CD4-positive, alpha-beta memory T cell (primary cell): Measurements from ENCODE around the gene RPS6KA3. TPM values are rescaled to one million over a fixed set of nuclear protein-coding genes. Genes with fewer than 3 reads are reported as not detected.

Source experiments
- CTCF ChIA-PET: fragments of 350-600 bp; sonication (Branson Sonifier 250); formaldehyde crosslinking; loops from one replicate; lab custom pipeline; 2021; ENCODE audit warnings: inconsistent platforms; ENCODE audit not compliant: partially characterized antibody; lab: Charles Lee
- POLR2A ChIA-PET: fragments of 350-600 bp; sonication (Branson Sonifier 250); formaldehyde crosslinking; loops from one replicate; lab custom pipeline; 2021; ENCODE audit not compliant: partially characterized antibody; lab: Charles Lee
- DNase-seq, 5 donors: peaks; one replicate each; pipeline versions ENCODE4 v3.0.0 to v3.0.0-alpha.2; 2020 to 2022; ENCODE audit warnings: mixed read lengths in 1 of 5
- H3K27ac ChIP-seq: one replicate; pipeline ENCODE4 v1.7.0; 2013; ENCODE audit warnings: low read depth, low read length
- H3K27me3 ChIP-seq: 2 replicates; pipeline ENCODE4 v1.7.0; 2013; ENCODE audit warnings: mild to moderate bottlenecking, low read length, moderate library complexity; ENCODE audit not compliant: insufficient read depth
- H3K36me3 ChIP-seq: 2 replicates; pipeline ENCODE4 v1.7.0; 2013; ENCODE audit warnings: mild to moderate bottlenecking, low read length, moderate library complexity; ENCODE audit not compliant: insufficient read depth
- H3K4me1 ChIP-seq: 2 replicates; pipeline ENCODE4 v1.7.0; 2013; ENCODE audit warnings: mild to moderate bottlenecking, low read length, moderate library complexity; ENCODE audit not compliant: insufficient read depth
- H3K4me3 ChIP-seq, 2 donors: one replicate each; pipeline ENCODE4 v1.7.0; 2013; ENCODE audit warnings: low read length in 2 of 2, mild to moderate bottlenecking in 1 of 2
- H3K9me3 ChIP-seq, 2 donors: one replicate each; pipeline ENCODE4 v1.7.0; 2013; ENCODE audit warnings: low read length in 2 of 2, control low read depth in 1 of 2; ENCODE audit not compliant: control insufficient read depth in 1 of 2
- H3K27ac Mint-ChIP-seq, 7 donors: one replicate each; pipeline ENCODE4 v1.8.0; 2020 to 2021; ENCODE audit warnings: mixed read lengths in 7 of 7, mild to moderate bottlenecking in 6 of 7, inconsistent platforms in 3 of 7, moderate library complexity in 3 of 7
- H3K27me3 Mint-ChIP-seq, 2 donors: one replicate each; pipeline ENCODE4 v1.8.0; 2020 to 2021; ENCODE audit warnings: mixed read lengths in 2 of 2
- H3K36me3 Mint-ChIP-seq, 2 donors: one replicate each; pipeline ENCODE4 v1.8.0; 2020 to 2021; ENCODE audit warnings: mixed read lengths in 2 of 2, inconsistent platforms in 1 of 2, mild to moderate bottlenecking in 1 of 2
- H3K4me1 Mint-ChIP-seq, 4 donors: one replicate each; pipeline ENCODE4 v1.8.0; 2020 to 2021; ENCODE audit warnings: mixed read lengths in 4 of 4, mild to moderate bottlenecking in 1 of 4
- H3K4me3 Mint-ChIP-seq, 8 donors: one replicate each; pipeline ENCODE4 v1.8.0; 2020 to 2021; ENCODE audit warnings: mixed read lengths in 8 of 8, mild to moderate bottlenecking in 7 of 8, moderate library complexity in 6 of 8, inconsistent platforms in 3 of 8
- H3K9me3 Mint-ChIP-seq, 8 donors: one replicate each; pipeline ENCODE4 v1.8.0; 2020 to 2021; ENCODE audit warnings: mixed read lengths in 8 of 8, mild to moderate bottlenecking in 5 of 8, inconsistent platforms in 3 of 8, moderate library complexity in 1 of 8
- intact Hi-C: fragments of 100-400 bp; cut with micrococcal nuclease; formaldehyde crosslinking; loops from one replicate; pipeline ENCODE4 v1.15.1; 2023
- polyA plus RNA-seq, 2 donors: library from polyadenylated mRNA; unstranded; fragments of 300-500 nt; fragmentation: Illumina TruSeq; gene quantifications; one replicate each; pipeline ENCODE4 v1.2.3, GENCODE V29; 2021
- total RNA-seq, 2 experiments: library from RNA; stranded (reverse); gene quantifications; one replicate each; pipeline ENCODE4 v1.2.3, GENCODE V29; 2021

Gene RPS6KA3
- total and polyA plus RNA-seq, 4 experiments from 2014 or later = 39.7 to 139 (median 99.2) TPM

GRCh38 chrX:20141281-20142220 is 125.2 kb downstream of the RPS6KA3 start, which contains the start of gene EIF1AX:
Gene EIF1AX (minus strand): TSS chrX:20141838. CDS start chrX:20141640, 198 bp downstream.
- no peaks in the 10 kb centered on the region for H3K9me3 Mint-ChIP-seq
- Histone ChIP-seq H3K36me3 (no peaks in the 10 kb centered on the region), H3K27ac (peak within 1 kb of the TSS; percentile 84), H3K4me3 (peak within 1 kb of the TSS; percentile 80 to 81), H3K4me1 (peaks cover 22% of the 10 kb centered on the region), H3K9me3 (no peaks in the 10 kb centered on the region), H3K27me3 (no peaks in the 10 kb centered on the region)
- no peaks in the 10 kb centered on the region for H3K27me3 Mint-ChIP-seq
- POLR2A ChIA-PET = interaction anchor here (1.1 to 1.4 kb wide), 4 partner anchors 13 to 302 kb away, joined by 3 read pairs; no protein-coding TSS in a partner anchor
- peaks cover 6 to 23% of the 10 kb centered on the region in 2 donors for H3K36me3 Mint-ChIP-seq
- H3K27ac Mint-ChIP-seq = peak within 1 kb of the TSS; percentile 84 to 96 (median 94)
- H3K4me3 Mint-ChIP-seq = peak within 1 kb of the TSS; percentile 85 to 95 (median 92)
- CTCF ChIA-PET = no interaction called here
- intact Hi-C loops = loop anchor here (5.0 kb wide), 1 partner anchor 126 kb away; the partner anchor contains the start of gene RPS6KA3
- H3K4me1 Mint-ChIP-seq = peaks cover 12 to 33% (median 28%) of the 10 kb centered on the region in 4 donors
- DNase-seq = peak; percentile 98 to 100 (median 99)

- H3K4me3 ChIP-seq = peak overlapping the region in 1 of 2 donors; percentile 80
- peaks cover 14 to 34% of the 10 kb centered on the region in 2 donors for H3K36me3 Mint-ChIP-seq
- peak overlapping the region; percentile 85 to 95 (median 92) for H3K4me3 Mint-ChIP-seq
- CTCF ChIA-PET = no interaction called here
- no peaks in the 10 kb centered on the region for H3K27me3 Mint-ChIP-seq
- POLR2A ChIA-PET = interaction anchor here (1.4 kb wide), 2 partner anchors 124 to 301 kb away, joined by 3 read pairs; no protein-coding TSS in a partner anchor
- DNase-seq = no peak
- H3K27me3 ChIP-seq = no peaks in the 10 kb centered on the region
- H3K4me1 ChIP-seq = peaks cover 23% of the 10 kb centered on the region
- no peaks in the 10 kb centered on the region for H3K9me3 ChIP-seq
- no peaks in the 10 kb centered on the region for H3K9me3 Mint-ChIP-seq
- peak overlapping the region; percentile 84 for H3K27ac ChIP-seq
- H3K4me1 Mint-ChIP-seq = peaks cover 21 to 45% (median 39%) of the 10 kb centered on the region in 4 donors
- intact Hi-C loops = loop anchor here (5.0 kb wide), 1 partner anchor 127 kb away; the partner anchor contains the start of gene RPS6KA3
- no peaks in the 10 kb centered on the region for H3K36me3 ChIP-seq
- peak overlapping the region; percentile 15 to 96 (median 93) for H3K27ac Mint-ChIP-seq
Observed at GRCh38 chrX:20140420-20140819, 126.3 kb downstream of the RPS6KA3 start.

GRCh38 chrX:20139966-20140365 is 126.7 kb downstream of the RPS6KA3 start:
- H3K4me3 Mint-ChIP-seq = peak overlapping the region; percentile 85 to 95 (median 92)
- CTCF ChIA-PET = no interaction called here
- peaks cover 21 to 49% (median 40%) of the 10 kb centered on the region in 4 donors for H3K4me1 Mint-ChIP-seq
- Histone ChIP-seq H3K4me1 (peaks cover 23% of the 10 kb centered on the region), H3K36me3 (peaks cover 3% of the 10 kb centered on the region), H3K4me3 (peak overlapping the region in 1 of 2 donors; percentile 80), H3K27ac (peak overlapping the region; percentile 84), H3K27me3 (no peaks in the 10 kb centered on the region), H3K9me3 (no peaks in the 10 kb centered on the region)
- peaks cover 14 to 34% of the 10 kb centered on the region in 2 donors for H3K36me3 Mint-ChIP-seq
- no peak for DNase-seq
- intact Hi-C loops = loop anchor here (5.0 to 10.0 kb wide), 2 partner anchors 127 to 1715 kb away; partner anchors contain the start of genes CDKL5 and RPS6KA3
- POLR2A ChIA-PET = no interaction called here
- no peaks in the 10 kb centered on the region for H3K9me3 Mint-ChIP-seq
- no peaks in the 10 kb centered on the region for H3K27me3 Mint-ChIP-seq
- peak overlapping the region in 5 of 7 donors; percentile 84 to 96 (median 93) for H3K27ac Mint-ChIP-seq

GRCh38 chrX:20135944-20136343 is 130.8 kb downstream of the RPS6KA3 start:
- H3K36me3 ChIP-seq = peaks cover 11% of the 10 kb centered on the region
- peaks cover 33 to 44% of the 10 kb centered on the region in 2 donors for H3K36me3 Mint-ChIP-seq

GRCh38 chrX:20132666-20133065 is 134.0 kb downstream of the RPS6KA3 start:
- Histone ChIP-seq H3K4me1 (peaks cover 3% of the 10 kb centered on the region), H3K4me3 (no peak overlapping the region), H3K9me3 (no peaks in the 10 kb centered on the region), H3K36me3 (peaks cover 14% of the 10 kb centered on the region), H3K27me3 (no peaks in the 10 kb centered on the region), H3K27ac (no peak overlapping the region)
- no peak overlapping the region for H3K4me3 Mint-ChIP-seq
- intact Hi-C loops = loop anchor here (10.0 kb wide), 1 partner anchor 1708 kb away; the partner anchor contains the start of gene CDKL5
- H3K9me3 Mint-ChIP-seq = no peaks in the 10 kb centered on the region
- no peaks in the 10 kb centered on the region for H3K27me3 Mint-ChIP-seq
- peaks cover 9 to 31% (median 22%) of the 10 kb centered on the region in 4 donors for H3K4me1 Mint-ChIP-seq
- peaks cover 42 to 44% of the 10 kb centered on the region in 2 donors for H3K36me3 Mint-ChIP-seq
- ChIA-PET CTCF (no interaction called here), POLR2A (no interaction called here)
- DNase-seq = no peak
- peak overlapping the region in 4 of 7 donors; percentile 10 to 42 (median 20) for H3K27ac Mint-ChIP-seq

More at GRCh38 chrX:20135944-20136343, 130.8 kb downstream of the RPS6KA3 start:
- Mint-ChIP-seq H3K9me3 (no peaks in the 10 kb centered on the region), H3K4me3 (no peak overlapping the region), H3K27me3 (no peaks in the 10 kb centered on the region), H3K4me1 (peaks cover 21 to 54% (median 39%) of the 10 kb centered on the region in 4 donors), H3K27ac (peak overlapping the region in 6 of 7 donors; percentile 11 to 76 (median 59))
- Histone ChIP-seq H3K4me1 (peaks cover 23% of the 10 kb centered on the region), H3K4me3 (no peak overlapping the region), H3K9me3 (no peaks in the 10 kb centered on the region), H3K27ac (no peak overlapping the region), H3K27me3 (no peaks in the 10 kb centered on the region)
- intact Hi-C loops = loop anchor here (10.0 kb wide), 1 partner anchor 1711 kb away; the partner anchor contains the start of gene CDKL5
- DNase-seq = no peak
- ChIA-PET CTCF (no interaction called here), POLR2A (no interaction called here)

GRCh38 chrX:20130357-20130756 is 136.4 kb downstream of the RPS6KA3 start:
- no peak for DNase-seq
- Histone ChIP-seq H3K9me3 (no peaks in the 10 kb centered on the region), H3K27ac (no peak overlapping the region), H3K4me3 (no peak overlapping the region), H3K4me1 (no peaks in the 10 kb centered on the region), H3K36me3 (peaks cover 14% of the 10 kb centered on the region), H3K27me3 (no peaks in the 10 kb centered on the region)
- Mint-ChIP-seq H3K9me3 (no peaks in the 10 kb centered on the region), H3K4me3 (no peak overlapping the region), H3K4me1 (peaks cover 0 to 15% (median 5%) of the 10 kb centered on the region in 4 donors), H3K36me3 (peaks cover 23 to 31% of the 10 kb centered on the region in 2 donors), H3K27me3 (no peaks in the 10 kb centered on the region), H3K27ac (peak overlapping the region in 4 of 7 donors; percentile 18 to 79 (median 53))
- CTCF ChIA-PET = interaction anchor here (0.7 to 1.5 kb wide), 2 partner anchors 12 to 225 kb away, joined by 3 to 4 read pairs; no protein-coding TSS in a partner anchor
- POLR2A ChIA-PET = no interaction called here
- intact Hi-C loops = loop anchor here (10.0 kb wide), 1 partner anchor 1706 kb away; the partner anchor contains the start of gene CDKL5
